Inferior parietal cortex (tissue), 1 donor: ENCODE measurements around the gene AIF1.
A peak's percentile ranks its signal among the peaks of the same experiment; 100 is the strongest.
"Not testable (repeated sequence)": the region's sequence is repeated elsewhere in the genome, so short reads cannot be mapped to it uniquely, and the experiment has no call there.

Experiments
- DNase-seq: peaks from one replicate; pipeline ENCODE4 v3.0.0-alpha.2; 2016; ENCODE audit errors: extremely low spot score

The AIF1 gene

GRCh38 chr6:31580807-31581433 is 34.1 kb upstream of the AIF1 start:
- DNase-seq: peak; percentile 79

DNA sequence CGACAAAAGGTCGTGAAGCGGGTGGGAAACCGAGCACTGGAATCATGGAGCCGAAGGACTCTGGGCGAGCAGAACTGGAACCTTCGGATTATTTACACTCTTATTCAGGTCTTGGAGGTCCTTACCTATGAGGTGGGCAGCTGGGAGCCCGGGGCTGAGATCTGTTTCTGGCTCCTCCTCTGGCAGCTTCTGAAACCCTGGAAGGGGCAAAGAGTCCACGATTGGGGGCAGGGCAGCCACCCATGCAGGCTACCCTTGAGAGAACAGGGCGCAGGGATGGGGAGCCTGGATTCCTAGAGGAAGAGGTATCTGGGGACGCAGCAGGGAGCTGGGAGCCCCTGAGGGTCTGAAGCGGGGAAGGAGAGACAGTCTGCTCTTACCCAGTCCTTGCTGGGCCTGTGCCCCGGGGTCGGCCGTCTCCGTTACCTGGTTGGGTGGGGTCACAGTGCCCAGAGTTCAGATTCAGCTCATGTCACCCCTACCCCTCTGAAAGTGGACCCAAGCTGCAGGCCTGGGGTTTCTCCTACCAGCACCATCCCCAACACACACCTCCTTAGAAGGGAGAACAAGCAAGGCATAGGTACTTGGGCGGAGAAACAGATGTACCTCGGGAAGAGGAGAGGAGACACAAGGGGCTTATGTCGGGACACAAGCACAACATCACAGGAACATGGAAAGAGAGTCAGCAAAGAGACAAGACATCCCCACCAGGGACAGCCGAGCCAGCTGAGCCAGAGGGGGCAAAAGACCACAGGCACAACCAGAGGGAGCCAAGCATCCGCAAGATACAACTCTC is 33.4 kb upstream of the AIF1 start:
- DNase-seq: no peak

- no peak for DNase-seq
These were observed 32.8 kb upstream of the AIF1 start, which contains the start of gene LTB for GRCh38 chr6:31582230-31582643. TSS of gene LTB (minus strand) at chr6:31582424. CDS start at chr6:31582417, 7 bp downstream.

DNA sequence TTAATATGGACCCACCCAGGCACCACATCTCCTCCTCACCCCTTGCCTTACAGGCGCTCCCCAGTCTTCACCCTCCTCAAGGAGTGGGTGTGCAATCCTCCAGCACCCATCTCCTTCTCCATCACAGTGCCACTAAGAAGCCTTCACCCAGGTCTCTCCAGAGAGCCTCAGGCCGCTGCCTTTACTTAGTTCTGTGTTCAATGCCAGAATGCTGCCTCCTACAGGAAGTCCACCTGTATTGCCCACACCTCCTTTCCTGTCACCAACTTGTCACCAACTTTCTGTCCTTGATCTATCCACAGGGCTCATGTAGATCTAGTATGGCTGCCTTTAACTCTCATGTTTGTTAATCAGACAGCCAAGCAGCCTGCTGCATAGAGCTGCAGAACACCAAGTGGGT is 29.5 kb upstream of the AIF1 start:
- no peak for DNase-seq

DNA sequence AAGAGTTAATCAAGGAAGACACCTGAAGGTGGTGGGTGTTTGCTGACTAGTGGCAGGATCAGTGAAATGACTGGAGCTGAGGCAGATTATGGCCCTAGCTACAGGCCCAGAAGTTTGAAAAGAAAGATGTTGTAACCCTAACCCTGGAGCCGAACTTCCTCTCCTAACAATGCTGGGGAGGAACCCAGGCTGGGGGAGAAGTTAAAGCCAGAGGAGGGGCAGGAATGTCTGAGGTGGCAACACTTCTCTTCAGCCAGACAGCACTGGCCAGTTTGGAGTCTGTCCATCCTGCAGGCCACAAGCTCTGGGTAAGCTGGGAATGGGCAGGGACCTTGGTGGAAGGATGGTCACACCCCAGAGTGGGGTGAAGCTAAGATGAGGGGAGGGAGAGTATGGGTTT is 29.0 kb upstream of the AIF1 start, which contains the start of gene LST1:
TSS of gene LST1 (plus strand) at position 270 of the 400 bp plus-strand sequence. CDS start 1,023 bp downstream, outside the sequence.
- DNase-seq: no peak

GRCh38 chr6:31586599-31587281 is 28.3 kb upstream of the AIF1 start:
- DNase-seq: no peak

DNA sequence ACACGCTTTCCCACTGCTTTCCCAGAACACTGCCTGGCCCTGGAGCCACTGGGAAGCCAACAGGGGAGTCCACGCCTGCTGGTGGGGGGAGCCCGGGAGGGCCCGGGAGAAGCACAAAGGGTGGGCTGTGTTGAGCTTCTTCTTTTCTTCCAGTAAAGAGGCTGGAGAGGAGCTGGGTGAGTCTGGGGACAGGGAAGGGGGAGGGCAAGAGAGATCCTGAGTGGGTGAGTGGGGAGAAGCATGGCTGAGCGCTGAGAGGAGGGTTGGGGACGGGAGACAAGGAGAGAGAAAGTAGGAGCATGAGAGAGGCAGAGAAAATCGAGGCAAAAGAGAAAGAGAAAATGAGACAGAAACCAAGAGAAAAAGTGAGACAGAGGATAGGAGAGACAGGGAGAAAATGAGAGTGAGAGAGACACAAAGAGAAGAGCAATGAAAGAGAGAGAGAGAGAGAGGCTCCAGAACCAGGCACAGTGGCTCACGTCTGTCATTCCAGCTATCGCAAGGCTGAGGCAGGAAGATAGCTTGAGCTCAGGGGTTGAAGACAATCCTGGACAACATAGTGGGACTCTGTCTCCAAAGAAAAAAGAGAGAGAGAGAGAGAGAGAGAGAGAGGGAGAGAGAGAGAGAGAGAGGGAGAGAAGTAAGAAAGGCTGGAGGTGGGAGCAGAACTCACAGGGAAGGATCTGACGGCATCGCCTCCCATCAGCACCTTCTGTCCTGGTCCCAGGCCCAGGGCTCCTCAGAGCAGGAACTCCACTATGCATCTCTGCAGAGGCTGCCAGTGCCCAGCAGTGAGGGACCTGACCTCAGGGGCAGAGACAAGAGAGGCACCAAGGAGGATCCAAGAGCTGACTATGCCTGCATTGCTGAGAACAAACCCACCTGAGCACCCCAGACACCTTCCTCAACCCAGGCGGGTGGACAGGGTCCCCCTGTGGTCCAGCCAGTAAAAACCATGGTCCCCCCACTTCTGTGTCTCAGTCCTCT is 26.9 kb upstream of the AIF1 start:
- DNase-seq: no peak

GRCh38 chr6:31588871-31589650 is 26.0 kb upstream of the AIF1 start:
- no peak for DNase-seq

DNA sequence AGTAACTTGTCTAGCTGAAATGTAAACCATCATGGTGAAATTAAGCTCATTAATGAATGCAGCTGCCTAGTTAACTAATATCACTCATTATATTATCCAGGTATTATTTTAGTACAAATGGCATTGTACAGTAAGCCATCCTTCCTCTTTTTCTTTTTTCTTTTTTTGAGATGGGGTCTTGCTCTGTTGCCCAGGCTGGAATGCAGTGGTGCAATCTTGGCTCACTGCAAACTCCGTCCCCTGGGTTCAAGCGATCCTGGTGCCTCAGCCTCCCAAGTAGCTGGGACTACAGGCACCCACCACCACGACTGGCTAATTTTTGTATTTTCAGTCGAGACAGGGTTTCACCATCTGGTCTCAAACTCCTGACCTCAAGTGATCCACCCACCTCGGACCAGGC is 24.3 kb upstream of the AIF1 start:
- not testable (repeated sequence) for DNase-seq

DNA sequence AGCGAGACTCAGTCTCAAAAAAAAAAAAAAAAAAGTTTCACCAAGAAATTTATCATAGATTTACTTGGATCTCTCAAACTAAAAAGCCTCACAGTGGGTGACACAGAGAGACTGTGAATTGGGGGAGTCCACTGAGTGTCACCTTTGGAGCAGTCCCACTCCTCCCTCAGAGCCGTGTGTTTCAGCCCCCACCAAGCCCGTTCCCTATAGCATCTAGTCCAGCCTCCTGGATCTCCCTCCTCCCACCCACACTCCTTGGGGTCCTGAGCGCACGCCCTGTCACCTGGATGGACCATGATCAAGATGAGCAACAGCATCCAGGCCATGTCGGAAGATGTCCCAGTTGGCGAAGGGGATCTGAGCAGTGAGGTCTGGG is 22.6 kb upstream of the AIF1 start:
- no peak for DNase-seq

DNA sequence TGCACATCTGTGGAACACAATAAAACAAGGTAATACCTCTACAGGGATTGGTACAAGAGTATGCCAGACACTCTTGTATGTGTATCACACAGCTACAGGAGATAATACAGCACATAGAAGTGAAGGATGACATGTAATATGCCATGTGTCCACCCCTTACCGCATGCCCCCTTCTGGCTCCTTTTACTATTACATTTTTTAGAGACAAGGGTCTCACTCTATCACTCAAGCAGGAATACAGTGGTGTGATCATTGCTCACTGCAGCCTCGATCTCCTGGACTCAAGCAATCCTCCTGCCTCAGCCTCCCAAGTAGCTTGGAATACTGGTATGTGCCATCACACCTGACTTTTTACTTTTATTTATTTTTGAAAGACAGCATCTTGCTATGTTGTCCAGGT is 18.0 kb upstream of the AIF1 start:
- DNase-seq: no peak

DNA sequence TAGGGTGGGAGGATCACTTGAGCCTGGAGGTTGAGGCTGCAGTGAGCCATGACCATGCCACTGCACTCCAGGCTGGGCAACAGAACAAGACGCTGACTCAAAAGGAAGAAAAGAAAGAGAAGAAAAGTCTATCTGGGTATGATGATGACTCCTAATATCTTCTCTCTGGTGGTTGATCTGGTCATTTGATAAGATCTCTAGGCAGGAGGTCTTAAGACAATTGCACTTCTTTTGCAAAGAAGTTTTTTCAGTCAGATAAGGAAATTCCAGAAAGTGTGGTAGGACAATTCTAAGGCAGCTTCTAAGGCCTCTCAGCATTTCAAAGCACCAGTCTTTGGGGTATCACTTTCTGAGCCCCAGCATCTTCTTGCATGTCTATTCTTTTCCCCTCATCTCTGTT is 7.7 kb upstream of the AIF1 start:
- DNase-seq: no peak

DNA sequence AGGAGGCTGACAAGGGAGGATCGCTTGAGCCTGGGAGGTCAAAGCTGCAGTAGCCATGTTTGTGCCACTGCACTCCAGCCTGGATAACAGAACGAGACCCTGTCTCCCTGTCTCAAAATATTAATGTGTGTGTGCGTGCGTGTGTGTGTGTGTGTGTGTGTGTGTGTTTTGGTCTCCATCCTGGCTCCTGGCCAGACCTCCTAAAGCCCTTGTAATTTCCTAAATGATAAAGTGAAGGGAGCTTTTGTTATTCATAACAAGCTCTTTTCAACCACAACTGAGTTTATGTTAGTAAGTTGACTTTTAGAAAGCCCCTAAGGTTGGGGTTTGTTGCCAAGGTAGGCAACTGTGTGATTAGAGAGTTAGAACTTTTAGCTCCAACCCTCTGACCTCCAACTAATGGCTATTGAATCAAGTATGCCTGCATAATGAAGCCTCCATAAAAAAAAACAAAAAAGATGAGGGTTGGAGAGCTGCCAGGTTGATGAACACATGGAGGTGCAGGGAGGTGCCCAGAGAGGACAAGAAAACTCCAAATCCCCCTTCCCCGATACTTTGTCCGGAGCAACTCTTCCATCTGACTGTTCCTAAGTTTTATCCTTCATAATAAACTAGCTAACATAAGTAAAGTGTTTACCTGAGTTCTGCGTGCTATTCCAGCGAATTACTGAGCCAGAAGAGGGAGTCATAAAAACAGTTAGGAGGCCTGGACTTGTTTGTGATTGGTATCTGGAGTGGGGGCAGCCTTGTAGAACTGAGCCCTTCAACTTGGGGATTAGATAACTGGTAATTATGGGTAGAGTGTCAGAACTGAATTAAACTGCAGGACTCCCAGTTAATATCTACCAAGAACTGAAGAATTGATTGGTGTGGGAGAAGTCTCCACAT is 5.3 kb upstream of the AIF1 start:
- DNase-seq: no peak

DNA sequence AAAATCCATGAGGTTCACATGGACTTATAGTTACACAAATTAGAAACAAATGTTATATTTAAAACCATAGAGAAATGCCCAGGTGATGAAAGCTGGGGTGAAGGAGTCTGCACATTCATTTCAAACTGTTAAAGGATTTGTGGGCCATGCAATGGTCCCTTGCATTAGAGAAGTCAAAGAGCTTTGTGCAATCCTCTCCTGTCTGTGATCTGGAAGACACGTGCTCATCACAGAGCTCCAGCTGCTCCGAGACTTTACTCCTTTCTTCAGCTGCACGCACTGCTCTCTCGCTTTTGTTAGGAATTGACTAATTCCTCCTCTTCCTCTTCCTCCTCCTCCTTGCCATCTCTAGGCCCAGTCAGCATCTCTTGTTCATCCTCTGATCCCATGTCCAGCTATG is 4.1 kb upstream of the AIF1 start:
- DNase-seq: no peak

DNA sequence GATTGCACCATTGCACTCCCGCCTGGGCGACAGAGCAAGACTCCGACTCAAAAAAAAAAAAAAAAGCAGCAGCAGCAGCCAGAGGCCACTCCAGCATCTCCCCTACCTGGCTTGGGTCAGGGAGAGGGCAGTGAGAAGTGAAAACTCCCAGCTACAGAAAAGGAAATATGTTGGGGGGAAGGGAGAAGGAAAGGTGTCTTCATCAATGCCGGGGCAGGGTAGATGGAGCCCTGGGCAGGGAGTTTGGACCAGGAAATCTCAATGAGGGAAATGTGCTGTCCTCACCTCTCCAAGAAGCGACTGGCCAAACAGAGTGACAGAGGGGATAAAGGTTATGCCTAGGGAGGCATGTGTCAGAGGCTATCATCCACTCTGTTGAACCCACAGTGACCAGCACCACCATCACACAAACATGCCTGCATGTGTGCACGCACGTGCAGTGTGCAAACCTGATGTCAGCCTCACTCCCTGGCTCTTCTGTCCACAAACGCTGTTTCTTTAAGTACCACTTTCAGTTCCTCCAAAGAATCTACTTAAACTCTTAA is 887 bp upstream of the AIF1 start:
- DNase-seq: no peak

GRCh38 chr6:31615748-31616147 is 714 bp downstream of the AIF1 start:
- no peak for DNase-seq

GRCh38 chr6:31617010-31617409 is 2.0 kb downstream of the AIF1 start:
- no peak for DNase-seq

- DNase-seq: peak; percentile 97
These were observed 5.0 kb downstream of the AIF1 start for GRCh38 chr6:31619805-31620585.
